HG03139 (cell line): ENCODE data around the gene SMCHD1.
"Not testable (repeated sequence)": the region's sequence is repeated elsewhere in the genome, so short reads cannot be mapped to it uniquely, and the experiment has no call there.

Experiments
- ATAC-seq: cut with Tn5 transposase; IDR thresholded peaks from one replicate; pipeline ENCODE4 v1.9.1; 2021; ENCODE audit not compliant: unreplicated experiment

SMCHD1 gene

GRCh38 chr18:2715990-2716389, 60.5 kb downstream of the SMCHD1 start:
- no peak for ATAC-seq

DNA sequence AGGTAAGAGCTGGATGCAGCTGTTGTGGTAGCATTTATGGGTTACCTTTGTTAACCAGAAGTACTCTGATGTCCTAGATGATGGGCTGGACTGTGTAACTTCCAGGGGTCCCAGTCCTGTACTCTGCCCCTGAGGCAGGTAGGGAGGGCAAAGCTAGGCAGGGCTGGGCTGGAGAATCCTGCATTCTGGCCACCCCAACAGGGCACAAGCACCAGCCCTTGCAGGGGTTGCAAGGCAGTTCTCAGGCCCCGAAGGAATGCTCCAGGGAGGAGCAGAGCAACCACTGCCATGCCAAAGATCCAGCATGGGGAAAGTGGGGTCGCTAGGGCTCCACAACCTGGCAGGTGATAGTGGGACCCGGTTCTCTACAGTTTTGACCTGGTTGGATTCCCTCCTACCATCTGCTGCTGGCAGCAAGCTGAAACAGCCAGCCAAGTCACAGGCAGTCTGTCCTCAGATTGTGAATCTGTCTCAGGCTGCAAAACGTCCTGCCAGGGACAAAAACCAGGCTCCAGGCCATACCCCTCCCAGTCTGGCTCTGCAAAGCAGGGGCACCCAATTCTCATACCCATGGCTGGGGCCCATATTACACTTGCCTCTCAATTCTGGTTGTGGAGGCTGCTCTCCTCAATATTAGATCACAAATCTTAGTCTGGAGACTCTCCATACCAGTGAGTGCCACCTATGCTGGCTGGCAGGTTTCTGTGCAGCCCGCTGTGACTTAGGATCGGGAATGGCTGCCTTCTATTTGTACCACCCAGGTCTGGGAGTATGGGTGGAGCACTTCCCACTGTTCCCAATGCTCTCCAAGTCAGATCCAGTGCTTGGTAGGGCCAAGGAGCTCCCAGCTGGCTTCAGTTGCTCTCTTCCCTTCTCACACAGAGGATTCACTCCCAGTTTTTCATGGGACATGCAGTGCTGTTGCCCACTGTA, 61.1 kb downstream of the SMCHD1 start:
- no peak for ATAC-seq

DNA sequence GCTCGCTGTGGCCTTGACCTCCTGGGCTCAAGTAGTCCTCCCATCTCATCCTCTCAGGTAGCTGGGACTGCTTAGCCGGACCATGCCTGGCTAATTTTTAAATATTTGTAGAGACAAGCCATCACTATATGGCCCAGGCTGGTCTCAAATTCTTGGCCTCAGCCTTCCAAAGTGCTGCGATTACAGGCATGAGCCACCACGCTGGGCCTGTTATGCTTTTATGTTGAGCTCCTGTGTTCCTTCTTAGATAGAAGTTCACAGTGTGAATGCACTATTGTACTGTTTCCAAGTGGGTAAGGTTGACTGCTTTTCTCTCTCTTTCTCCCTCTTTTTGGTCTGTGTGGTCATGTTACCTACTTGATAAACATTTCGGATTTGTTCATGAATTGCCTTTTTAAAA, 61.9 kb downstream of the SMCHD1 start:
- ATAC-seq: no peak

- no peak for ATAC-seq
These were observed 63.5 kb downstream of the SMCHD1 start for GRCh38 chr18:2719040-2719439.

DNA sequence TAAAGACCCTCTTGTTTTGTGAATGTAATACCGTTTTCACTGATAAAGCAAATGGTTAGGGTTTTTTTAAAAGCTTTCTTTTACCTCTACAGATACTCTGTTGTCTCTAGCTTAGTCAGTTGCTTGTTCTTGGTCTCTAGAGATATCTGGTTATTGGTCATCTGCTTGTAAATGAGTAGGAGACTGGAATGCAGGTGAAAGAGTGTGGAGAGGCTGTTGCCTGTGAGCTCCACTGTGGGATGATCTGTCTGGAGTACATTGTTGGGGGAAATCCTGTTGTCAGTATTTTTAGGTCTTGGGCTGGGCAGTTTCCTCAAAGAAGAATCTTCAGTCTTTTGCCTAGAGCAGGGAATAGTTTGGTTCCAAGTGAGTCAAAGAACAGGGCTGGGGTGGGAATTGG, 67.7 kb downstream of the SMCHD1 start:
- ATAC-seq: no peak

GRCh38 chr18:2729757-2730156, 74.2 kb downstream of the SMCHD1 start:
- ATAC-seq: no peak

DNA sequence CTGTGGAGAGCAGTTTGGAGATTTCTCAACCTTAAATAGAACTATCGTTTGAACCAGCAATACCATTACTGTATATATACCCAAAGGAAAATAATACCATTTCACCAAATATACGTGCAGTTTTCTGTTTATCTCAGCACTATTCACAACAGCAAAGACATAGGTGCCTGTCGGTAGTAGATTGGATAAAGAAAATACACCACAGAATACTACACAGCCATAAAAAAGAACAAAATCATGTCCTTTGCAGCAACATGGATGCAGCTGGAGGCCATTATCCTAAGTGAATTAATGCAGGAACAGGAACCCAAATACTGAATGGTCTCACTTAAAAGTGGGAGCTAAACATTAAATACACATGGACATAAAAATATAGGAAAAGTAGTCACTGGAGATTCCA, 81.3 kb downstream of the SMCHD1 start:
- ATAC-seq: no peak

- ATAC-seq: not testable (repeated sequence)
These were observed 84.6 kb downstream of the SMCHD1 start for GRCh38 chr18:2740082-2740481.

GRCh38 chr18:2746274-2746673, 90.7 kb downstream of the SMCHD1 start:
- ATAC-seq: no peak

- no peak for ATAC-seq
These were observed 102.8 kb downstream of the SMCHD1 start for GRCh38 chr18:2758309-2758708.

DNA sequence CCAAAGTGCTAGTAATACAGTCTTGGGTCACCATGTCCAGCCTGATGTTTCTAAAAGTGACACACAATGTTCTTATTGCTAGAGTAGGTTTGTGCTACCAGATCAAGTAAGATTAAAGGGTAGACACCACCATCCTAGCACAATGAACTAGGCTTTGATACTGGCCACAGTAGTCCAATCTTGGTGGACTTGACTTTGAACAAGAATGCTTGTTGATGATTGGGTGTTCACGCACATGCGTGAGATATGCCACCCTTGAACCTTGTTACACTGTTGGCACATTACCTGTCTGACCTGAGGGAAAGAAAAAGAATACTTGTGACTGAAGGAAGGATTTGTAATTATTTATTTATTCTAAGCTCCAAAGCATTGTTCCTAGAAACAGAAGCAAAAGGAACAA, 119.1 kb downstream of the SMCHD1 start:
- no peak for ATAC-seq

DNA sequence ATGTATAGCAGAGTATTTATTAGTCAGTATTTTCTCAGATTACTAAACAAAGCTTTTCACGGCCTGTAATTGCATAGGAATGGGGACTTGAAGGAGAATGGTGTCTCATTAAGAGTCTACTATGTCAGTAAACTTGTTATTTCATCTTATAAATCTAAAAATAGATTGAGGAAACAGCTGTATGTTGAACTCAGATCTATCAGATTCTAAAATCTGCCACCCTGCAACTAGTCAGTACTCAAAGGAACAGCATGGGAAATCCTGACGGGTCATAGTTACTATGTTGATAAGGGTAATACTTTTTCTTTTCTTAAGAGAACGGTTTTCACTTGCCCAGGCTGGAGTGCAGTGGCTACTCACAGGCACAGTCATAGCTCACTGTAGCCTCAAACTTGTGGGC, 121.1 kb downstream of the SMCHD1 start:
- ATAC-seq: no peak

- no peak for ATAC-seq
These were observed 121.7 kb downstream of the SMCHD1 start for GRCh38 chr18:2777241-2777640.

GRCh38 chr18:2780750-2781149, 125.2 kb downstream of the SMCHD1 start:
- no peak for ATAC-seq

GRCh38 chr18:2787225-2787624, 131.7 kb downstream of the SMCHD1 start:
- no peak for ATAC-seq

- no peak for ATAC-seq
These were observed 136.9 kb downstream of the SMCHD1 start for GRCh38 chr18:2792395-2792794.

DNA sequence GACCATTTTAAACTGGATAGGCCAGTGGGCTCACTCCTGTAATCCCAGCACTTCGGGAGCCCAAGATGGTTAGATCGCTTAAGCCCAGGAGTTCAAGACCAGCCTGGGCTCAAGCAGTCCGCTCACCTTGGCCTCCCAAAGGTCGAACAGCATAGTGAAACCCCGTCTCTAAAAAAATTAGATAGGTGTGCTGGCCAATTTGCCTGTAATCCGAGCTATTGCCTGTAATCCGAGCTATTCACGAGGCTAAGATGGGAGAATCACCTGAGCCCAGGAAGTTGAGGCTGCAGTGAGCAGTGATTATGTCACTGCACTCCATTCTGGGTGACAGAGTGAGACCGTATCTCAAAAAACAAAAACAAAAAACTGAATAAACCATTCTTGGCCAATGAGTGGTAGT, 138.6 kb downstream of the SMCHD1 start:
- no peak for ATAC-seq

GRCh38 chr18:2797951-2798350, 142.4 kb downstream of the SMCHD1 start:
- ATAC-seq: peak; percentile 65

DNA sequence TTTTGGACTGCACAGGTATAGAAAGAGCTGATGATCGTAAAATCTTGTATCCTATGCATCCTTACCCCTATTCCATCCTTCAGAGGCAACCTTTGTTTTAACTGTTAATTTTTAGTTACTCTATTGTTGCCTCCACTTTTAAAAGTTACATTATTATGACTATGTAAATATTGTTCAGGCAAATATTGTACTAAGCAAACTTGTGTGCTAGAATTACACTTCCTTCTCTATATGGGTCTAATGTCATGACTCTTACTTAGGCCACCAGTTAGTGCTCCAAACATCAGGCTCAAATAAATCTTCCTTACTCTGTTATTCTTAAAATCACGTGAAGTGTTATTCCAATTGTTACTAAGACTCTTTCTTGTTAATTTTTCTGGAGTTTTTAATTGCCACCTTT, 143.8 kb downstream of the SMCHD1 start:
- ATAC-seq: no peak

DNA sequence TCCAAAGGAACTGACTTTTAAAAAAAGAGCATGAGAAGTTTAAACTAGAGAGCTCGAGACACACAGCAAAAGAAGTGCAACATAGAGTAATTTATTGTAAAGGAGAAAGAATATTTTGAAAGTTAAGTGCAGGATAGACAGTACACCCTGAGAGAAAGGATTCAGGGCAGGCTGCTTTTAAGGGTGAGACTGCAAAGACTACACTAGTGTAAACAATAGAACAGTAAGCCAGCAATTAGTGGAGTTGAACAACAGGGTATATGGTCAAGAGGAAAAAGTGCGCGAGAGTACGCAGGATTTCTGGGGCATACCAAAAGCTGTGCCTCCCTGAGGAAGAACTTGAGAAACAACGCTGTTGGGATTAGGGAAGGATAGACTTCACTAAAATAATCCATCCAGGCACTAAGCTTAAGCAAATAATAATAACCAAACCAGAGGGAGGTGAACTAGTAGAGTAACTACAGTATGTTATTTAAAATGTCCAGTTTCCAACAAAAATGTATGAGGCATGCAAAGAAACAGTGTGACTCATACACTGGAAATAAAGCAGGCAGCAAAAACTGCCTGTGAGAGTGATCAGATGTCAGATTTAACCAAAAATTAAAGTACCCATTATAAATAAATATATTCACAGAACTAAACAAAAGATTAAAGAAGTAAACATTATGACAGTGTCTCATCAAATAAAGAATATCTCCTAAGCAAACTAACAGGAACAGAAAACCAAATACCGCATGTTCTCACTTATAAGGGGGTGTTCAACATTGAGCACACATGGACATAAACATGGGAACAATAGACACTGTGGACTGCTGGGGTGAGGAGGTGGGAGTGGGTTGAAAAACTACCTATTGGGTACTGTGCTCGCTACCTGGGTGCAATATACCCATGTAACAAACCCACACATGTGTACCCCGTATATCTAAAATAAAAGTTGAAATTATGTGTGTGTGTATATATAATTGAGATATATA, 150.7 kb downstream of the SMCHD1 start:
- ATAC-seq: no peak

- not testable (repeated sequence) for ATAC-seq
These were observed 153.1 kb downstream of the SMCHD1 start for GRCh38 chr18:2808640-2809039.
